DMS114 treated with DMSO at 0.1 percent for 48 hours (cell line): ENCODE measurements around the gene RP2.

ENCODE experiments used
- DNase-seq: peaks from one replicate; lab custom pipeline; 2025; ENCODE audit not compliant: unreplicated experiment; lab: John Stamatoyannopoulos, UW

RP2 gene

DNA sequence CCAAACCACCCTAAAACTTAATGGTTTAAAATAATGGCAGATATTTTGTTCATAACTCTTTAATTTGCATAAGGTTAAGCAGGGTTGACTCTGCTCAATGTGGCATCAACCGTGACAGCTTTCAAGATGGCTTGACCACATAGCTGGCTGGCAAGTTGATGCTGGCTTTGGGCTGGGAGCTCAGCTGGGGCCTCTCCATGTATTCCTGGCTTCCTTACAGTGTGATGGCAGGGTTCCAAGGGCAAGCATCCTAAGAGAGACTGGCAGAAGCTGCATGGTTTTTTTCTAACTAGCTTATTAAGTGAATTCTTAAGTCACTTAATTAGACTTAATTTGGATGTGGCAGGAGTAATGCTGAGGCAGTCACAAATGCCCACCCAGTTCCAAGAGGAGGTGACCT is 4.5 kb downstream of the RP2 start:
- DNase-seq: no peak

DNA sequence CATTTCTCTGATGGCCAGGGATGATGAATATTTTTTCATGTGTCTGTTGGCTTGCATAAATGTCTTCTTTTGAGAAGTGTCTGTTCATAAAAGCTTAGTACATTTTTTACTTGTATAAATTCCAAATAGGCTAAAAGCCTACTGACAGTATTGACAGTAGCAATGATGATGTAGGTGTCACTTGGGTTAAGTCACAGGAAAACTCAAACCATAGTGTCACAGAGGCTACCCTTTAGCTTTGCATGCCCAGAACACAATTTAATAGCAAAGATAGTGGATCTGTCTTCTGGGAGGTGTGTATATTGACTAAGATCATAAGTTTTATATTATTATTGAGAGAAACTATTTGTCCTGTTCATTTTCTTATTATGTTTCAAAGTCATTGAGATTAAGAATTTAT is 8.1 kb downstream of the RP2 start:
- no peak for DNase-seq

DNA sequence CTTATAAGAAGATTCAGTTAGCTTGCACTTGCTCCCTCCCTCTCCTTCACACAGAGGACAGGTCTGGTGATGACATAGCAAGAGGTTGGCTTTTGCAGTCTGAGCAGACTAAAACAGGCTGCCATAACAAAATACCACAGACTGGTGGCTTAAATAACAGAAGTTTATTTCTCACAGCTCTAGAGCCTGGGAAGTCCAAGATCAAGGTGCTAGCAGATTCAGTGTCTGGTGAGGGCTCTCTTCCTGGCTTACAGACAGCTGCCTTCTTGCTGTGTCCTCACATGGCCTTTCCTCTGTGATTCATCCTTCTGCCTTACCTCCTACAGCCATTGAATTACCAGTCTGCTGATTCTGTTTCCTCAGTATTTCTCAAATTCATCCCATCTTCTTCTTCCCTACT is 13.1 kb downstream of the RP2 start:
- no peak for DNase-seq

DNA sequence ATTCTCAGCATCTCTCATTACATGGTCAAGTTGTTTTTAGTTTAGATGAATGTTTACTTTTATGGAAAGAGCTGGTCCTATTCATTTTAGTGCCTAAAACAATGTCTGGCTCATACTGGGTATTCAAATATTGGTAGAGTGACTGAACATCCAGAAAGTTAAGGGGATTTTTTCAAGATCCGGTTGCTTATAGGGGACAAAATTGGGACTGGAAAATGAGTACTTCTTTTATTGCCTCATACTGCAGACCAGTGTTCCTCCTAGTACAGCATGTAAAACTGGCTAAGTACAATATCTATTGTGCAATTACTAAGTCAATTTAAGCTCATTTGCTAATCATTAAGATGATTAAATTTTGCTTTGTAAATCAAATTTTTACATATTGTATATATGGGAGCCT is 13.9 kb downstream of the RP2 start:
- no peak for DNase-seq

DNA sequence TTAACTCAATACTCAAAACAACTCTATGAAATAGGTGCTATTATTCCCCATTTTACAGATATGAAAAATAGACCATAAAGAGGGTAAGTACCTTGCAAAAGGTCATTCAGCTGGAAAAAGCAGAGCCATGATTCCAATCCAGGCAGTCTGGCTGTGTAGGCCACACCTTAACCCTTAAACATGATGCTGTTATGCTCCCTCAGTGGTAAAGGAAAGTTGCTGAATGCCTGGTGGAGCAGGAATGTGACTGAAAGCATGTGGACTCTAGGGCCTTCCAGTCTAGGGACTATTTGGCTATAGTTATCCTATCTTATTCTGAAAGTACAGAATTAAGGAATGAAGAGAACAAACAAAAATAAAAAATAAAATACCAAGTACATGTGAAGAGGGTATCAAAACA is 19.6 kb downstream of the RP2 start:
- no peak for DNase-seq

DNA sequence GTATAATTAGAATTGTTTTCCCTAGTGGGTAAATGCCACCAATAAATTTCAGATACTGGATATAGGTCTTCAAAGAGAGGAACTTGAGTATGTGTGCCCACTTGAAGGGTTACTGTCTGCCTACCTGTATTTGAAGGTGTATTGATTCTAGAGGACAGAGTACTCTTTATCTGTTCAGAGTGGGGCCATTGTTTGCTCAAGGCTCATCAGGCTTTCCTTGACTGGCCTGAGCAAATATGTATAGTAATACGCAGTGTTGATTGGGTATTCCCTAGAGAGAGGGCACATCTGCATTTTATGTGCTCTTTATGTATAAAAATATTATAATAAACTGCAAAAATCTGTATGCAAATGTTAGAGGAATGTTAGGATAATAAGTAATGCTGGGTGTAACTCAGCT is 23.7 kb downstream of the RP2 start:
- no peak for DNase-seq

DNA sequence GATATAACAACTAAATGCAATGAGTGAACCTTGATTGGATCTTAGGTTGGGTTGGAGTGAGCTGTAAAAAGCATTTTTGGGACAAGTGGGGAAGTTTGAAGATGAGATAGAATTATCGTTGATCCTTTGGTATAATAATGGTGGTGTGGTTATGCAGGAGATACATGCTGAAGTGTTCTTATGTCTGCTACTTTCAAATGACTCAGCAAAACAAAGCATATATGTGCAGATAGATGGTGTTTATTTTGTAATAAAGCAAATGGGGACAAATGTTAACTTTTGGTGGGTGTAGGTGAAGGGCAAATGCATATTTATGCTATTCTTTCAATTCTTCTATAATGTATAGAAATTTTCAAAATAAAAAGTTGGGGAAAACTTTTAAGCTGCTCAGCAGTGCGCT is 26.2 kb downstream of the RP2 start:
- DNase-seq: no peak

DNA sequence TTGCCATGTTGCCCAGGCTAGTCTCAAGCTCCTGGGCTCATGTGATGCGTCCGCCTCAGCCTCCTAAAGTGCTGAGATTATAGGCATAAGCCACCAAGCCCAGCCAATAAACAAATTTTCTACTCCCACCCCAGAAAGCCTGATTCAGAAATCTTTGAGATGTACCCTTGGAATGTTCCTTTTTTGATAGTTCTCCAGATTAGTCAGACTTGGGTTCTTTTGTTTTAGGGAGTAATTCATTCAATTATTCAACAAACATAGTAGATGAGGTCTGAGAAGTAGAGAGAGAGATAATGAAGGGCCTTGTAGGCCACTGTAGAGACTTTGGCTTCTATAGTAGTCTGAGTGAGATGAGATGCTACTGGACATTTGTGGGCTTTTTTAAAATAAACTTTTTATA is 27.8 kb downstream of the RP2 start:
- no peak for DNase-seq

DNA sequence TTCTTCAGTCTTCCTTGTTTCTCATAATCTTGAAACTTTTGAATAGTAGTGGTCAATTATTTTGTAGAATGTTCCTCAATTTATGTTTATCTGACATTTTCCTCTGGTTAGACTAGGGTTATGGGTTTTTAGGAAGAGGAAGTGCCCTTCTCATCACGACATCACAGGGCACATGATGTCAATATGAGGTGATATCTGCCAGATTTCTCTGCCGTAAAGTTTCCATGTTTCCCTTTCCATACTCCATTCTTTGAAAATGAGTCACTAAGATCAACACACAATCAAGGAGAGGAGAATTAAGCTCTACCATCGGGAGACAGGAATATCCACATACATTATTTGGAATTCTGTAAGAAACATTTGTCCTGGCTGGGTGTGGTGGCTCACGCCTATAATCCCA is 28.4 kb downstream of the RP2 start:
- DNase-seq: no peak

DNA sequence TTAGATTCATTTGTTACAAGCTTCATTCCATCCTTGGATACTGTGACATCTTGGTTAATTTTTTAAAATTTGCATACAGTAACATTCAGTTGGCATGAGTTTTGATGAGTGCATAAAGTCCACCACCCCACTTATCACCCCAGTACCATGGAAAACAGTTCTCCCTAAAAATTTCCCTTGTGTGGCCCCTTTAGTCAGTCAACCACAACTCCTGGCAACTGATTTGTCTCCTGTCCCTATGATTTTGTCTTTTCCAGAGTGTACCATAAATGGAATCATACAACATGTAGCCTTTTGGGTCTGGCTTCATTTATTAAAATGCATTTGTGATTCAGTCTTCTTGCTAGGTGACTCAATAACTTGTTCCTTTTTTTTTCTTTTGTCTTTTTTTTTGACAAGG is 29.9 kb downstream of the RP2 start:
- DNase-seq: no peak

DNA sequence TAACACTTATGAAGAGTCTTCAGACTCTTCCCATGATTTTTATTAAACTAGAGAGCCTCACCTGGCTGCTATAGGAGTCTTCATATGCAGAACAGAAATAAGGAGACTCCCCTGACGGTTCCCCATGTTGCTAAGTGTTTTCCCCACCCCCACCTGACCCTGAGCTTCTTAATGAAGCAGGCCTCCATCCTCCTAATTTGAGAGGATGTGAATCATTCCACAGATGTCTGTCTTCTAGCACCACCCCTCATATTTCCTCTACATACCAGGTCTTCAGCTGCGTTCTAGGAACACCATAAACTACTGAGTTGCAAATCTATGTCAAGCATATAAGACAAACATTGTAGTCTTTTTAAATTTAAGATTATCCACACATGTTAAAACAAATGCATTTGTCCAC is 36.9 kb downstream of the RP2 start:
- DNase-seq: no peak

DNA sequence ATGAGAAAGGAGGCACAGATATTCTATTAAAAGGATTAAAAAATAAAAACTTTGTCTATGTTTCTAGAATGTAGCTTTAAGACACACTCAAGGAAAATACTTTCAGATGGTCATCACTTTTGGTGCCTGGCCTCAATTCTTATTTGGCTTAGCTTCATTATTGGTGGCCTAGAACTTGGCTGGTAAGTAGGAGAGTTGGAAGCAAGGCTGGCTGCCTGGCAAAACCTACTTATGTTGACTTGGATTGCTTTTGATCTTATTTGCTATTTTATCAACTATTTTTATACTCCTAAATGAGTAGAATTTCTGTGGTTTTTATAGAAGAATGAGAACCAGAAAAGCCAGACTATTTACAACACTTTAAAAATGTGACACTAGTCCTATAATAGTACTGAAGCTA is 40.1 kb downstream of the RP2 start:
- DNase-seq: no peak

DNA sequence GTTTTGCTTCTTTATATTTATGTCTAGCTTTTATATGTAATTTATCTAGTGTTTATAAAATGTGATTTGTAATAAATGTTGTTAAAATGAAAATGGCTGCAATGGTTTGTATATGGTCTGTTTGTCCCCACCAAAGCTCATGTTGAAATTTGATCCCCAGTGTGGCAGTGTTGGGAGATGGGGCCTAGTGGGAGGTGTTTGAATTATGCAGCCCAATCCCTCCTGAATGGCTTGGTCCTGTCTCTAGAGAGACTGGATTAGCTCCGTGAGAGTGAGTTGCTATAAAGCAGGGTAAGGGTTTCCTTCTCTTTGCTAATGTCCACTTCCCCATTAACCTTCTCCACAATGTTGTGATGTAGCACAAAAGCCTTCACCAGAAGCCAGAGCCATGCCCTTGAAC is 45.4 kb downstream of the RP2 start:
- no peak for DNase-seq

DNA sequence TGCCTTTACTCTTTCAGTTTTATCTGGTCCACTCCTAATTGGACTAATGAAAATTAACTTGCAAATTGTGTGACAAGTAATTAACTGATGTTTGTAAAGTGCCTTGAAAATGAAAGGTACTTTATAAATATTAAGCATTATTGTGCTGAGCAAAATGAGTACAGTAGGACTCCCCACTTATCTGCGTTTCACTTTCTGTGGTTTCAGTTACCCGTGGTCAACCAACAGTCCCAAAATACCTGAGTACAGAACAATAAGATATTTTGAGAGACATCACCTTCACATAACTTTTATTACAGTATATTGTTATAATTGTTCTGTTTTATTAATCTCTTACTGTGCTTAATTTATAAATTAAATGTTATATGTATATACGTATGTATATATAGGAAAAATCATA is 48.0 kb downstream of the RP2 start:
- no peak for DNase-seq

DNA sequence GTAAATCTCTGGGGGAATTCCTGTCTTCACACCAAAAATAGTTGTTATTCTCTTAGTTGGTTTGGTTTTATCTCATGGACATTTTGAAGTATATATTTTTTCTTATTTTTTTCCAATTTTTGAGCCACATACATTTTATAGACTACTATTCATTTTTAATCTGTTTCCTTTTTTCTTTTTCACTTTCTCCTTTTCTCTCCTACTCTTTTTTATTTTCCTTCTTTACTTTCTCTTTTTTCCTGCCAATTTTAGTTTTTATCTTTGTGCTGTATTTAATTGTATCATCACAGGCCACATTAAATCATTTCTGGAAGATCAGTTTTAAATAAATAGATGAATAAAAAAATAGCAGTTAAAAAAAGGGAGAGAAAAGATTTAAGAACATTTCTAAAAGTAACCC is 61.4 kb downstream of the RP2 start:
- no peak for DNase-seq

DNA sequence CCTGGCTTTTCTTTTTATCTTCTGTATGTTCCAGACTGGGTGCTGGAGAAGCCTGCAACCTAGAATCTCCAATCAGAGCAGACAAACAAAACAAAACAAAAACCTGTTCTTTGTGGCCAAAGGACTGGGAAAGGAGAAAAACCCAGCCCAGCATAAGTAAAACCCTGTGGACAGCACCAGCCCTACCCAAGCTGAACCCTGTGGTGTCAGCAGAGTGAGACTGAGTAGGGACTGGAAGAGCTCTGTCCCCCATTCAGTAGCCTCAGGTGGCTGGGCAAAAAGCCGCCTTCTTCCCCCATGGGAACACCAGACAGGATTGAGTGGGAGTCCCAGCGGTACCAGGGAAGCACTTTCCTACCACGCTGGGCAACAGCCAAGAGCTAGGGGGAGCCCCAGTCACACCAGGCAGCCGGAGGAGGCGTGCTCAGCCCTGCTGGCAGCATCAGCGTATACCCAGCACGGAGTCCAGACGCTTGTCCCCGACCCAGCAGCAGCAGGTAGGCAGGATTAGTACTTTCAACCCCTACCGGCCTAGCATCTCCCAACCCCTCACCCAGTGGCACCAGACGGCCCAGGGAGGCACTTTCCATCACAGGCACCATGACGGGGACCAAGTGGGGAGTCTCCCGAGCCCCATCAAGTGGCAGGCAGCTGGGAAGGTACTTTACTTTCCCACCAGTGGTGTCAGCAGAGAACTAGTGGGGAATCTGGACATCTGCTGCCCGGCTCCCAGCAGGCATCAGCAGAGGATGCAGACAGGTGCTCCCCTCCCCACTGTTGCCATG is 66.8 kb downstream of the RP2 start:
- DNase-seq: peak; percentile 67

DNA sequence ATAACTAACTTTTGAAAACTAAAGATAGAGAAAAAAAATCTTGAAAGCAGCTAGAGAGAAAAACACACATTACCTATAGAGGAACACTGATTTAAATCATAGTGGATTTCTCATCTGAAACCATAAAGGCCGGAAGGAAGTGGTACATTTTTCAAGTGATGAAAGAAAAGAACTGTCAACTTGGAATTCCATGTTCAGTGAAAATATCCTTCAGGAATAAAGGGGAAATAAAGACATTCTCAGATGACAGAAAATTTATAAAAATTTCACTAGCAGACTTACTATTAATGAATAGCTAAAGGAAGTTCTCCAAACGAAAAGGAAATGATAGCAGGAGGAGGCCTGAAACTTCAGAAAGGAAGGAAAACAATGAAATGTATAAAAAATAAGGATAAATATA is 67.8 kb downstream of the RP2 start:
- no peak for DNase-seq

DNA sequence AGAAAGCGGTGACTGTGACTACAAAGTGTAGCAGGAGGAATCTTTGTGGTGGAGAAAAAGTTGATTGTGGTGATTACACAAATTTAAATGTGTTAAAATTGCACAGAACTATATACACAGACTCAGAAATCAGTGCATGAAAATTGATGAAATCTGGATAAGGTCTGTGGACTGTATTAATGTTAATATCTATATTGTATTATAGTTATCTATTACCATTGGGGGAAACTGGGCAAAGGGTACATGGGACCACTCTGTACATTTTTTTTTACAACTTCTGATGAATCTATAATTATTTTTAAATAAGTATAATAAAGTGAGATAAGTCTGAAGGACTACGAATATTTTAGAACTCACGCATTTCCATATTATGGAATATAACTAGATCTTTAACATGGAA is 73.6 kb downstream of the RP2 start:
- DNase-seq: no peak

DNA sequence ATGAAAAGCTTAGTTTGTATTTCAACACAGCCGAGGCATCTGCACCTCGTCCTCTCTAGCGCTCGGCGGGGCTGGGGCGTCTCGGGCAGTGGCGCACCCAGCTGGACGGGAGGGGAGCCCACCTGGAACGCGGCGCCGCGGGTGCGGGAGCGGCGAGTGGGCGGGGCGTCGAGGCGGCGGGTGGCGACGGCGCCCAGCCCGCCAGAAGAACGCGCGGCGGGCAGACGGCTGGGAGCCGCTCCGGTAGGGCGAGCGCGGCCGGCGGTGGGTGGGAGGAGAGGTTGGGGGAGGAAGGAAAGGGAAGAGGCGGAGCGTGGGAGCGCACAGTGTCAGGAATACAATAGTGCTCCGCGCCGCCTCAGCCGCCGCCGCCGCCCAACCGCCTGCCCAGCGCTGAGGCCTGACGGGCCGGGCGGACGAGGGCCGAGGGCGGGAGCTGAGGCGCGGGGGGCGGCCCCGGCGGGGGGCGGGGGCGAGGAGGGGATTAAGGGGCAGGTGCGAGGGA is 75.3 kb downstream of the RP2 start, which contains the start of gene JADE3:
JADE3 (plus strand) TSS at position 324 of the 505 bp plus-strand sequence. CDS start 72,474 bp downstream, outside the sequence.
- DNase-seq: peak; percentile 53

DNA sequence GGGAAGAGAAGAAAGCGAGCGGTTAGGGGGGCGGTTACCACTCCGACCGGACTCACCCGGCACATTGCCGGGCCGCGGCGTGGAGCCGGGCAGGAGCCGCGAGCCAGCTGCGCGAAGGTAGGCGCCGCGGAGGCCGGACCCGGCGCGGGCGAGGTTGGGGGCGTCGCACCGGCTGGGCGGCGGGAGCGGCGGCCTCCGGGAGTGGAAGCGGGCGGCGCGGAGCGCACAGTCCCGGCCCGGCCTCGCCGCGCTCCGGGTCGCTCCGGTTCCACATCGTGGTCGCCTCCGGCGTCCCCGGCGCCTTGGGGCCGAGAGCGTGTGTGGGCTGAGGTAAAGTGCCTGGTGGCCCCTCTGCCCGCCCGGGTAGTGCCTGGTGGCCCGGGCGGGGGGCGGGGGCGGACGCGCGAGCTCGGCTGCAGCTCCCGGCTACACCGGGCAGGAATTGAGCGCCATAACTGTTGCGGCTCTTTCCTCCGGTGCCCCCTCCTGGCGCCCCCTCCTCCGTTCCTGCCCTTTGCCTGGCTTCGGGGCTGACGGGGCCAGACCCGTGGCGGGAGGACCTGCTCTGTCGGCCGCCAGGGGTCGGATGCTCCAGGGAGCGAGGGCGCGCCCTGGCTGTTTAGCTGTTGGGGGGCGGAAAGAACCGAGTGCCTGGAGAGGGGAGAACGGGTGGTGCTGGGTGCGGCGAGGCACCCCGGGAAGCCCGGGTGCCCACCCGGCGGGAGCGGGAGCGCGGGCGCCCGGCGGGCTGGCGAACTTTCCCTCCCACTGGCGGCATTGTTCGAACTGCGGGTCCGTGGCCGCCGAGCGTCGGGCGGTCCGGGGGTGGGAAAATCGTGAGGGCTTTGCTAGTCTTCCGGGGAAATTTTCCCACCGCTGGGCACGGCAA is 76.0 kb downstream of the RP2 start:
- DNase-seq: no peak

DNA sequence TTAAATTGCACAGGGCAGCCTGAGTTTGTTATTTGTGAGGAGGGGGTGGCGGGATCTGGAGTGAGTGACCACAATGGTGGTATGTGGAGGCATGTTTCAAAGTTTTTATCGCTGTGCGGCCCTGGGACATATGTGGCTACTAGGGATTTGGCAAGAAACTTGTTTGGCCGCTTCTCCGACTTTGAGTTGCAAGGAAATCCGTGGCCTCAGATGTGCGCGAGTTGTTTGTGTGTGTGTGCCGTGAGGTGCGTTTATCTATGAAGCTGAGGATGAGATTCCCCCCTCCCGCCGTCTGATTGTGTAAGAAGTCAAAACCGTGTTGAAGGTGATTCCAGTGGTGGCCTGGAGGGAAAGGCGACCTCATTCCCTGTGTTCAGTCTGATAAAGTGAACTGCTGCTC is 76.8 kb downstream of the RP2 start:
- DNase-seq: no peak

DNA sequence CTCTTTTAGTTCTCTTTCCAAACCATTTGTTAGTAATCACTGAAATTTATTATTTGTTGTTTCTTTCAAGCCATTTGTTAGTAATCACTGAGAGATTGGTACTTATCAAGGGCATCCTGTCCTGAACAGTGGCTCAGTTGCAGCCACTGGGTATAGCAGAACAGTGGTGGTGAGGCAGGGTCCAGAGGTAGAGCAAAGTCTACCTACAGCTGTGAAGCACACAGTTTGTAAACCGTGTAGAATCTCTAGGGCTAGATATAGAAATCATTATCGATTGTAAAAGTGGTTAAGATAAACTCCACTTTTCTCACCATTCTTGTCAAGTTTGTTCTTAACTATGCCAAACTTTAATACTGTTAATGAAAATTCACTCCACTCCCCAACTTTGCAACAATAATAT is 79.4 kb downstream of the RP2 start:
- no peak for DNase-seq
